Esophagus muscularis mucosa (tissue), 4 donors: ENCODE data around the gene AEBP2. TPM values are rescaled to one million over a fixed set of nuclear protein-coding genes. Genes with fewer than 3 reads are reported as not detected.
"Not testable (repeated sequence)": the region's sequence is repeated elsewhere in the genome, so short reads cannot be mapped to it uniquely, and the experiment has no call there.

Source experiments
- DNase-seq: peaks from one replicate; pipeline ENCODE4 v3.0.0-alpha.2; 2017; ENCODE audit errors: extremely low spot score
- H3K27ac ChIP-seq, 4 donors: fragments of 200-600 bp; sonication (generic); replicated peaks in 1 of 4; 1 replicate in 3 of 4; 2 replicates in 1 of 4; pipeline ENCODE4 v1.5.1; 2016 to 2019; ENCODE audit warnings: mild to moderate bottlenecking in 1 of 4
- H3K27me3 ChIP-seq, 4 donors: fragments of 200-600 bp; sonication (generic); one replicate each; pipeline versions ENCODE4 v1.5.1 to v1.6.0; 2016 to 2019
- H3K36me3 ChIP-seq, 4 donors: fragments of 200-600 bp; sonication (generic); one replicate each; pipeline ENCODE4 v1.5.1; 2016 to 2019
- H3K4me1 ChIP-seq, 4 donors: fragments of 200-600 bp; sonication (generic); one replicate each; pipeline ENCODE4 v1.5.1; 2016 to 2019
- H3K4me3 ChIP-seq, 4 donors: fragments of 200-600 bp; sonication (generic); 1 replicate in 2 of 4; 2 replicates in 2 of 4; pipeline ENCODE4 v1.5.1; 2016 to 2019; ENCODE audit warnings: mild to moderate bottlenecking in 4 of 4, moderate library complexity in 1 of 4
- H3K9me3 ChIP-seq, 4 donors: fragments of 200-600 bp; sonication (generic); 1 replicate in 3 of 4; 2 replicates in 1 of 4; pipeline ENCODE4 v1.5.1; 2016 to 2019
- EP300 ChIP-seq: sonication (generic); formaldehyde crosslinking; IDR thresholded peaks from one replicate; pipeline ENCODE4 v1.6.1; 2017; ENCODE audit warnings: antibody characterized with exemption
- POLR2A ChIP-seq: fragments of 450-650 bp; IDR thresholded peaks from one replicate; pipeline ENCODE4 v1.6.1; 2017; ENCODE audit warnings: antibody characterized with exemption, moderate library complexity, mild to moderate bottlenecking, low read depth
- POLR2AphosphoS5 ChIP-seq, 2 donors: sonication (generic); formaldehyde crosslinking; IDR thresholded peaks; one replicate each; pipeline ENCODE4 v1.6.1; 2017; ENCODE audit warnings: antibody characterized with exemption in 2 of 2
- WGBS: methylation state at CpG from one replicate; pipeline ENCODE4 v1.1.5; 2018; 5-methylcytosine and 5-hydroxymethylcytosine counted together
- intact Hi-C: fragments of 100-400 bp; cut with DNase I; formaldehyde crosslinking; loops from one replicate; pipeline ENCODE4 v1.15.1; 2023
- total RNA-seq, 4 donors: library from RNA; depleted of rRNA; stranded (reverse); fragments of >200 nt; gene quantifications; one replicate each; pipeline versions ENCODE4 v1.1.0 to v1.2.1, GENCODE V29; 2016
- TF ChIP-seq, protein P1 (sequence below), 3 experiments: fragments of 200-600 bp in 2 of 3; fragments of 450-650 bp in 1 of 3; sonication (generic) in 2 of 3; IDR thresholded peaks; one replicate each; pipeline ENCODE4 v1.5.1; 2017 to 2019; ENCODE audit warnings: antibody characterized with exemption in 3 of 3, mild to moderate bottlenecking in 2 of 3, moderate library complexity in 1 of 3

The AEBP2 gene
- total RNA-seq, 4 donors from 2014 or later = 31.8 to 48.9 (median 37.1) TPM

GRCh38 chr12:19397534-19397933 lies 41.8 kb upstream of the AEBP2 start:
- Histone ChIP-seq H3K9me3 (no peaks in the 10 kb centered on the region), H3K4me1 (peaks cover 0 to under 1% (median 0%) of the 10 kb centered on the region in 4 donors), H3K27me3 (no peaks in the 10 kb centered on the region), H3K36me3 (no peaks in the 10 kb centered on the region), H3K27ac (no peak overlapping the region), H3K4me3 (no peak overlapping the region)
- intact Hi-C loops = no loop called here
- WGBS = 77% methylated on average over 4 of the region's 4 CpGs
- TF ChIP-seq POLR2A (no peak), POLR2AphosphoS5 (IDR thresholded peaks at IDR 0.05) (no peak), EP300 (no peak)
- TF ChIP-seq, protein P1, sequence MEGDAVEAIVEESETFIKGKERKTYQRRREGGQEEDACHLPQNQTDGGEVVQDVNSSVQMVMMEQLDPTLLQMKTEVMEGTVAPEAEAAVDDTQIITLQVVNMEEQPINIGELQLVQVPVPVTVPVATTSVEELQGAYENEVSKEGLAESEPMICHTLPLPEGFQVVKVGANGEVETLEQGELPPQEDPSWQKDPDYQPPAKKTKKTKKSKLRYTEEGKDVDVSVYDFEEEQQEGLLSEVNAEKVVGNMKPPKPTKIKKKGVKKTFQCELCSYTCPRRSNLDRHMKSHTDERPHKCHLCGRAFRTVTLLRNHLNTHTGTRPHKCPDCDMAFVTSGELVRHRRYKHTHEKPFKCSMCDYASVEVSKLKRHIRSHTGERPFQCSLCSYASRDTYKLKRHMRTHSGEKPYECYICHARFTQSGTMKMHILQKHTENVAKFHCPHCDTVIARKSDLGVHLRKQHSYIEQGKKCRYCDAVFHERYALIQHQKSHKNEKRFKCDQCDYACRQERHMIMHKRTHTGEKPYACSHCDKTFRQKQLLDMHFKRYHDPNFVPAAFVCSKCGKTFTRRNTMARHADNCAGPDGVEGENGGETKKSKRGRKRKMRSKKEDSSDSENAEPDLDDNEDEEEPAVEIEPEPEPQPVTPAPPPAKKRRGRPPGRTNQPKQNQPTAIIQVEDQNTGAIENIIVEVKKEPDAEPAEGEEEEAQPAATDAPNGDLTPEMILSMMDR (IDR thresholded peaks at IDR 0.05) = no peak
- DNase-seq = no peak

DNA sequence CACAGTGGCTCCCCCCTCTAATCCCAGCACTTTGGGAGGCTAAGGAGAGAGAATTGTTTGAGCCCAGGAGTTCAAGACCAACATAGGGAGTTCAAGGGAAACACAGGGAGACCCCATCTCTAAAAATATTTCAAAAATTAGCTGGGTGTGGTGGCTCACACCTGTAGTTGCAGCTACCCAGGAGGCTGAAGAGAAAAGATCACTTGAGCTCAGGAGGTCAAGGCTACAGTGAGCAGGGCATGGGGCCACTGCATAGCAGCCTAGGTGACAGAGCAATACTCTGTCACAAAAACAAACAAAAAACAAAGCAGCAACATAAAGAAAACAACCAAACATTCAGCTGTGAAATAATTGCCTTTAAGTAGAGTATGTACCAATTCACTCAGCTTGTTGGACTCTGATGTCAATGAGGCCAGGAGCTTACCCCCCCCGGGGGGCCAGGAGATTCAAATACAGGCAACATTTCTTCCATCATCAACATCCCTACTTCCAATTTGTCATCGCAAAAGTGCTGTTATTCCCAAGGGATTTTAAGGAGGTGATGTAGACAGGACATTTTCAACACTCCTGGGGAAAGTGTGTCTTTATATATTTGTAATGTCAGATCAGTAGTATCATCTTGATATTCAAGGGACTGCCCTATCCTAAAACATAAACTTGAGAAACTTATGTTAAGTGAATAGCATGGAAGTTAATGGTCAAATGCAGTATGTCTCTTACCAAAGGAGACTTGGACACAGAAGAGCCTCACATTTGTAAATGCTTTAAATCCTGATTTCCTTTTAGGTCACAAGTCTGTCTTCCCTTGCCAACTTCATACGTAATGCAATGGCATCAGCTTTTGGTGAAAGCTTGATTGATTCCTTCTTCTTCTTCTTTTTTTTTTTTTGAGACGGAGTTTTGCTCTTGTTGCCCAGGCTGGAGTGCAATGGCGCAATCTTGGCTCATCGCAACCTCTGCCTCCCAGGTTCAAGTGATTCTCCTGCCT lies 40.6 kb upstream of the AEBP2 start:
- intact Hi-C loops = no loop called here
- H3K27me3 ChIP-seq = no peaks in the 10 kb centered on the region
- WGBS = 73% methylated on average over 6 of the region's 6 CpGs
- H3K4me3 ChIP-seq = no peak overlapping the region
- H3K27ac ChIP-seq = no peak overlapping the region
- H3K4me1 ChIP-seq = peaks cover 0 to 5% (median 2%) of the 10 kb centered on the region in 4 donors
- H3K9me3 ChIP-seq = no peaks in the 10 kb centered on the region
- H3K36me3 ChIP-seq = no peaks in the 10 kb centered on the region
- TF ChIP-seq POLR2A (no peak), EP300 (no peak), POLR2AphosphoS5 (IDR thresholded peaks at IDR 0.05) (no peak)
- TF ChIP-seq, protein P1 (IDR thresholded peaks at IDR 0.05) = no peak
- DNase-seq = no peak

DNA sequence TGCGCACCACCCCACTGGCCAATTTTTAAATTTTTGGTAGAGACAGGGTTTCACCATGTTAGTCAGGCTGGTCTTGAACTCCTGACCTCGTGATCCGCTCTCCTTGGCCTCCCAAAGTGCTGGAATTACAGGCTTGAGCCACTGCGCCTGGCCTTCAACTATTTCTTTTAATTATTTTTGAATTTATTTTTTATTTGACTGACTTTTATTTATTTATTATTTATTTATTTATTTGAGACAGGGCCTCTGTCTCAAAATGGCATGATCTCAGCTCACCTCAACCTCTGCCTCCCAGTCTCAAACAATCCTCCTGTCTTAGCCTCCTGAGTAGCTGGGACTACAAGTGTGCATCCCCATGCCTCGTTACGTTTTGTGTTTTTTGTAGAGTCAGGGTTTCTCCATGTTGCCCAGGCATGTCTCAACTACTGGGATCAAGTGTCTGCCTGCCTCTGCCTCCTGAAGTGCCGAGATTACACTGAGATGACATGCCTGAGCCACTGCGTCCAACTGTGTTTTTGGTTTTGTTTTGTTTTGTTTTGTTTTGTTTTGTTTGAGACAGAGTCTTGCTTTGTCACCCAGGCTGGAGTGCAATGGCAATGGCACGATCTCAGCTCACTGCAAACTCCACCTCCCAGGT lies 38.5 kb upstream of the AEBP2 start:
- not testable (repeated sequence) for H3K4me3 ChIP-seq, H3K4me1 ChIP-seq
- WGBS = 95% methylated on average over 9 of the region's 9 CpGs

GRCh38 chr12:19402211-19402610 lies 37.1 kb upstream of the AEBP2 start:
- Histone ChIP-seq H3K27me3 (no peaks in the 10 kb centered on the region), H3K9me3 (no peaks in the 10 kb centered on the region), H3K4me3 (no peak overlapping the region), H3K27ac (no peak overlapping the region), H3K4me1 (peaks cover 0 to 5% (median 2%) of the 10 kb centered on the region in 4 donors), H3K36me3 (no peaks in the 10 kb centered on the region)
- DNase-seq = no peak
- WGBS = 90% methylated on average over 6 of the region's 6 CpGs
- TF ChIP-seq POLR2A (no peak), POLR2AphosphoS5 (IDR thresholded peaks at IDR 0.05) (no peak)
- intact Hi-C loops = no loop called here

More for the DNA sequence above, 38.5 kb upstream of the AEBP2 start:
- DNase-seq, H3K9me3 ChIP-seq, H3K27me3 ChIP-seq, intact Hi-C loops, H3K27ac ChIP-seq, H3K36me3 ChIP-seq: not testable (repeated sequence)

GRCh38 chr12:19402743-19403431 lies 36.4 kb upstream of the AEBP2 start:
- peaks cover 0 to 5% (median 2%) of the 10 kb centered on the region in 4 donors for H3K4me1 ChIP-seq
- no peak for TF ChIP-seq EP300
- TF ChIP-seq, protein P1 (IDR thresholded peaks at IDR 0.05) = no peak
- no peak for TF ChIP-seq POLR2A
- TF ChIP-seq POLR2AphosphoS5 (IDR thresholded peaks at IDR 0.05) = no peak
- no peaks in the 10 kb centered on the region for H3K9me3 ChIP-seq
- no peak overlapping the region for H3K27ac ChIP-seq
- no peak overlapping the region for H3K4me3 ChIP-seq
- H3K36me3 ChIP-seq = no peaks in the 10 kb centered on the region
- WGBS = 71% methylated on average over 4 of the region's 4 CpGs
- intact Hi-C loops = no loop called here
- DNase-seq = no peak
- H3K27me3 ChIP-seq = no peaks in the 10 kb centered on the region
